Activated B cell treated with CpG ODN at 0.5 μM for 24 hours (primary cell): Measurements from ENCODE around the gene GPR146. TPM values are rescaled to one million over a fixed set of nuclear protein-coding genes. Genes with fewer than 3 reads are reported as not detected.

Experiments used
- ATAC-seq: fragments of 200-7000 bp; cut with Tn5 transposase; one replicate; pipeline ENCODE4 v1.10.0; 2021; ENCODE audit warnings: low read depth, mild to moderate bottlenecking, moderate library complexity
- CTCF ChIA-PET: fragments of 350-600 bp; sonication (Branson Sonifier 250); formaldehyde crosslinking; loops from one replicate; lab custom pipeline; 2021; ENCODE audit warnings: antibody characterized with exemption; lab: Charles Lee
- POLR2A ChIA-PET: fragments of 350-600 bp; sonication (Branson Sonifier 250); formaldehyde crosslinking; loops from one replicate; lab custom pipeline; 2021; ENCODE audit warnings: antibody characterized with exemption; lab: Charles Lee
- DNase-seq: peaks from one replicate; pipeline ENCODE4 v3.0.0; 2022
- H3K27ac Mint-ChIP-seq: one replicate; pipeline ENCODE4 v1.8.0; 2020; ENCODE audit warnings: mixed read lengths
- H3K27me3 Mint-ChIP-seq: one replicate; pipeline ENCODE4 v1.8.0; 2021; ENCODE audit warnings: mixed read lengths
- H3K36me3 Mint-ChIP-seq: one replicate; pipeline ENCODE4 v1.8.0; 2021; ENCODE audit warnings: low read depth, mixed read lengths
- H3K4me1 Mint-ChIP-seq: one replicate; pipeline ENCODE4 v1.8.0; 2021; ENCODE audit warnings: mixed read lengths
- H3K4me3 Mint-ChIP-seq: one replicate; pipeline ENCODE4 v1.8.0; 2020; ENCODE audit warnings: mild to moderate bottlenecking, mixed read lengths
- H3K9me3 Mint-ChIP-seq: one replicate; pipeline ENCODE4 v1.8.0; 2020; ENCODE audit warnings: mixed read lengths
- intact Hi-C: fragments of 100-400 bp; cut with micrococcal nuclease; formaldehyde crosslinking; loops from one replicate; pipeline ENCODE4 v1.15.1; 2024
- total RNA-seq: library from RNA; stranded (reverse); gene quantifications from 2 replicates; pipeline ENCODE4 v1.2.3, GENCODE V29; 2022
- TF ChIP-seq, protein P1 (sequence below): fragments of 200-600 bp; IDR thresholded peaks from one replicate; pipeline ENCODE4 v1.8.0; 2022; ENCODE audit warnings: antibody characterized with exemption, mild to moderate bottlenecking

Gene GPR146
- total RNA-seq, 1 donor from 2014 or later, result 6.9 TPM

DNA sequence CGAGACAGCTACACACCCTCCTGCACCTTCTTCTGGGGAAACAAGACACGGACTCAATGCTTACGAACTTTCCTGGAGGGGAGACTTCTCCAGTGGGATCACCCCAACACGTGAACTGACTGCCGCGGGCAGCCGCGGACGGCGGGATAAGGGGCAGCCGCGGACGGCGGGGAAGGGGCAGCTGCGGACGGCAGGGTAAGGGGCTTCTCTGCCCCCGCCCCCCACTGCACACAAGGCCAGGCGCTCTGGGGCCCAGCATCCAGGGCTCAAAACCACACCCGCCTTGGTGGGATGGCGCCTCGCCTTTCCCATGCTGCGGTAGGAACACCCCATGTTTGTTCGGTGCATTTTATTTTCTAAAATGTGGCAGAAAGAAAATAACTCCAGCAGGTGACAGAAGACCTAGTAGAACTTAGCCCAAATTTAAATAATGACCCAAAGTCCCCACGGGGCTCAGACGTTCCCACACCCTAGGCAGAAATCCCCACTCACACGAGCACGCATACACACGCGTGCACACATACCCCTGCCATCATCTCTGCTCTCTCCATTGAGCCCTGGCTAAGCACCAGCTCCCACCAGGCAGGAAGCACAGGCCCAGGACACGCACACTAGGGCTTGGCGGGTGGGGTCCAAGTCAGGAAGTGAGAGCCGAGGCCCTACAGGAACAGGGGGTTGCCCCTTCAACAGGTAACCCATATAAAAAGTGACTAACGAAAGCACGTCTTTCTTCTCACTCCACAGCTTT lies 26.6 kb upstream of the GPR146 start:
- no peak overlapping the region for H3K27ac Mint-ChIP-seq

DNA sequence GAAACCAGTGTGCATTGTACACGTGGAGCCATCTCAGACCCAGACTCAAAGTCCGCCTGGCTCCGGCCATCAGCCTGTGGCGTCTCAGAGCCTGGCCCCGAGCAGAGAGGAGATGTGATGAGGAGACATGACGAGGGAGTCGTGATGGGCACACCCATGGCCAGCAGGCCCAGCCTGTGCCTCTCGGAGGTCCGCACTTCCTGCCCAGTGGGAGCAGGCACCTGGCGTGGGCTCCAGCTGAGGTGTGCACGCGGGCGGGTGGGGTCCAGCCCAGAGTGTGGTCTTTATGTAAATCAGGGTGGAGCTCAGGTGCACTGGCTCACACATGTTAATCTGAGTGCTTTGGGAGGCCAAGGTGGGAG lies 26.0 kb upstream of the GPR146 start:
- ATAC-seq, result no peak
- POLR2A ChIA-PET, result interaction anchor here (1.1 to 2.2 kb wide), 4 partner anchors 9 to 25 kb away, joined by 4 to 8 read pairs (median 6); no protein-coding TSS in a partner anchor
- Mint-ChIP-seq H3K9me3 (no peaks in the 10 kb centered on the region), H3K4me1 (peaks cover 39% of the 10 kb centered on the region), H3K36me3 (peaks cover 41% of the 10 kb centered on the region), H3K4me3 (peak overlapping the region; percentile 19), H3K27me3 (no peaks in the 10 kb centered on the region), H3K27ac (no peak overlapping the region)
- CTCF ChIA-PET, result interaction anchor here (9.5 kb wide), 1 partner anchor 47 kb away, joined by 55 read pairs; no protein-coding TSS in a partner anchor
- TF ChIP-seq, protein P1, sequence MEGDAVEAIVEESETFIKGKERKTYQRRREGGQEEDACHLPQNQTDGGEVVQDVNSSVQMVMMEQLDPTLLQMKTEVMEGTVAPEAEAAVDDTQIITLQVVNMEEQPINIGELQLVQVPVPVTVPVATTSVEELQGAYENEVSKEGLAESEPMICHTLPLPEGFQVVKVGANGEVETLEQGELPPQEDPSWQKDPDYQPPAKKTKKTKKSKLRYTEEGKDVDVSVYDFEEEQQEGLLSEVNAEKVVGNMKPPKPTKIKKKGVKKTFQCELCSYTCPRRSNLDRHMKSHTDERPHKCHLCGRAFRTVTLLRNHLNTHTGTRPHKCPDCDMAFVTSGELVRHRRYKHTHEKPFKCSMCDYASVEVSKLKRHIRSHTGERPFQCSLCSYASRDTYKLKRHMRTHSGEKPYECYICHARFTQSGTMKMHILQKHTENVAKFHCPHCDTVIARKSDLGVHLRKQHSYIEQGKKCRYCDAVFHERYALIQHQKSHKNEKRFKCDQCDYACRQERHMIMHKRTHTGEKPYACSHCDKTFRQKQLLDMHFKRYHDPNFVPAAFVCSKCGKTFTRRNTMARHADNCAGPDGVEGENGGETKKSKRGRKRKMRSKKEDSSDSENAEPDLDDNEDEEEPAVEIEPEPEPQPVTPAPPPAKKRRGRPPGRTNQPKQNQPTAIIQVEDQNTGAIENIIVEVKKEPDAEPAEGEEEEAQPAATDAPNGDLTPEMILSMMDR, result no peak
- DNase-seq, result no peak
- intact Hi-C loops, result no loop called here

More for the DNA sequence above, 26.6 kb upstream of the GPR146 start:
- H3K36me3 Mint-ChIP-seq, result peaks cover 41% of the 10 kb centered on the region
- H3K4me3 Mint-ChIP-seq, result peak overlapping the region; percentile 19
- TF ChIP-seq, protein P1, result no peak
- intact Hi-C loops, result no loop called here
- H3K27me3 Mint-ChIP-seq, result no peaks in the 10 kb centered on the region
- no peaks in the 10 kb centered on the region for H3K9me3 Mint-ChIP-seq
- ChIA-PET POLR2A (interaction anchor here (1.0 to 2.2 kb wide), 4 partner anchors 8 to 48 kb away, joined by 3 to 8 read pairs (median 4); no protein-coding TSS in a partner anchor), CTCF (interaction anchor here (9.5 kb wide), 1 partner anchor 48 kb away, joined by 55 read pairs; no protein-coding TSS in a partner anchor)
- DNase-seq, result no peak
- peaks cover 34% of the 10 kb centered on the region for H3K4me1 Mint-ChIP-seq
- ATAC-seq, result no peak

DNA sequence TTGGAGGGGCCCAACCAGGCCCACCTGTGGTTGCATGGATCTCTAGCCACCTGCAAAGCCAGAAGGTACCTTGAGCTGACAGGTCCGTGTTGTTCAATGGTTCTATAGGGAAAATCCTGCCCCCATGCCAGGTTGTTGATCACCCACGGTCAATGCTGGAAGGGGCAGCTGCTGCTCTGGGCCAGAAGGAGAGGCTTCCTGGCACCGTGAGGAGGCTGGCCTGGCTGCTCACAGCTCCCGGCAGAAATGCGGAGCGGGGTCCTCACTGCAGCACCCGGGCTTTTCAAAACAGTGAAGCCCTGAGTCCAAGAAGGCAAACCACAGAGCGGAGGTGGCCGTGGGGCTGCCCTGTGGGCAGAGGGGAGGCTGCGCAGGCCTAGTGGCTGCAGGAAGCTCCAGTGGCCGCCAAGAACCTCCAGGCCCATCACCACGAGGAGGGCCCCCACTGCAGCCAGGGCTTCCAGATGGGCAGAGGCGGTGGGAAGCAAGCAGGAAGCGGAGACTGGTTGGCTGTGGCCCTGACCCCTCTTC lies 25.0 kb upstream of the GPR146 start:
- intact Hi-C loops, result no loop called here
- DNase-seq (no peak), ATAC-seq (no peak)
- Mint-ChIP-seq H3K4me3 (no peak overlapping the region), H3K27me3 (no peaks in the 10 kb centered on the region), H3K4me1 (peaks cover 41% of the 10 kb centered on the region), H3K36me3 (peaks cover 34% of the 10 kb centered on the region), H3K9me3 (no peaks in the 10 kb centered on the region), H3K27ac (no peak overlapping the region)
- CTCF ChIA-PET, result interaction anchor here (1.1 to 9.5 kb wide), 3 partner anchors 25 to 46 kb away, joined by 3 to 55 read pairs (median 4); no protein-coding TSS in a partner anchor
- POLR2A ChIA-PET, result interaction anchor here (0.6 to 2.9 kb wide), 7 partner anchors 8 to 53 kb away, joined by 3 to 13 read pairs (median 5); no protein-coding TSS in a partner anchor
- TF ChIP-seq, protein P1, result no peak

DNA sequence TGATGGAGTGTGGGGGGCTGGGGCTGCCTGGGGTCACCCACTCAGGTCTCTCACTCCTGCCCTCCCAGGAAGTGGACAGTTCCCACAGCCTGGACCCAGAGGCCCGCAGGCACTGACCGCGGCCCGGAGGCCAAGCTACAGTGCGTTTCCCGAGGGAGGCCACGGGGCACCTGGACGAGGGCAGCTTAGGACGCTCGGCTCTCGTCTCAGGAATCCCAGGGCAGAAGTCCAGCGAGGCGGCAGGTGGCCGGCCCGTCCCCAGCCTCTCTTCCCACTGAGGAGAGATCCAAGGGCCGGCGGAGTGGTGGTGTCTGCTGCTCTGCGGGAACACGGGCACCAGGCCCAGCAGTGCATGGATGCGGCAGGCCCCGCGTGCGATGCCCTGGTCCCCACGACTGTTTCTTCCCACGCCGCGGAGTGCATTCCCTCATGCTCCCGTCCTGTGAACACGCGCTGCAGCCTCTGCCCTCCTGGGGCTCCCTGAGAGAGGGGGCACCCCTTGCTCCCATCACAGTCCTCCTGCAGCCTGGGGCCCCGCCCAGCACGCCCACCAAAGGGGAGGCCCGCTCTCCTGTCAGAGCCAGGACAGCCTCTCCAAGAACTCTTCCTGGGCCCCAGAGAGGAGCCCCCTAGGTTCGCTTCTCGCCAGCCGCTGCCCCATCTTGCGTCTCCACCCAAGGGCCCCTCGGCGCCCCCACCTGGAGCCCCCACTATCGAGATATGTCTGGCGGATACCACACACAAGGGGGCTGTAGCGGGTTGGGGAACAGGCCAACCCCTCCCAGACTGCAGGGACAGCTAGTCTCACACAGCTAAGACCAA lies 24.3 kb upstream of the GPR146 start:
- H3K4me1 Mint-ChIP-seq, result peaks cover 48% of the 10 kb centered on the region
- H3K4me3 Mint-ChIP-seq, result no peak overlapping the region
- CTCF ChIA-PET, result interaction anchor here (1.1 to 9.5 kb wide), 3 partner anchors 26 to 46 kb away, joined by 3 to 55 read pairs (median 4); no protein-coding TSS in a partner anchor
- peaks cover 36% of the 10 kb centered on the region for H3K36me3 Mint-ChIP-seq
- DNase-seq (no peak), ATAC-seq (no peak)
- no peaks in the 10 kb centered on the region for H3K9me3 Mint-ChIP-seq
- intact Hi-C loops, result loop anchor here (10.0 kb wide), 2 partner anchors 205 to 1295 kb away; partner anchors contain the start of gene SNX8
- H3K27ac Mint-ChIP-seq, result no peak overlapping the region
- POLR2A ChIA-PET, result interaction anchor here (1.2 to 2.9 kb wide), 5 partner anchors 9 to 45 kb away, joined by 3 to 13 read pairs (median 6); no protein-coding TSS in a partner anchor
- TF ChIP-seq, protein P1, result no peak
- no peaks in the 10 kb centered on the region for H3K27me3 Mint-ChIP-seq
